ENCODE results near the gene PKNOX2. TPM values are rescaled to one million over a fixed set of nuclear protein-coding genes. Genes with fewer than 3 reads are reported as not detected.

PKNOX2 gene
- total RNA-seq, 1 experiment from 2014 or later, result not detected

GRCh38 chr11:125282596-125282914 lies 118.0 kb downstream of the PKNOX2 start:
- Histone ChIP-seq H3K4me3 (no peak overlapping the region), H3K9me3 (replicated peaks) (no peaks in the 10 kb centered on the region), H3K27me3 (replicated peaks) (no peaks in the 10 kb centered on the region), H3K36me3 (no peaks in the 10 kb centered on the region), H3K27ac (no peak overlapping the region), H3K4me1 (replicated peaks) (no peaks in the 10 kb centered on the region)
- no peak for DNase-seq (ENCODE audit: low read depth in 1 of 2, low spot score in 2 of 2)

GRCh38 chr11:125284245-125284850 lies 119.8 kb downstream of the PKNOX2 start:
- Histone ChIP-seq H3K9me3 (replicated peaks) (no peaks in the 10 kb centered on the region), H3K4me1 (replicated peaks) (no peaks in the 10 kb centered on the region), H3K27ac (no peak overlapping the region), H3K4me3 (no peak overlapping the region), H3K36me3 (no peaks in the 10 kb centered on the region), H3K27me3 (replicated peaks) (no peaks in the 10 kb centered on the region)
- DNase-seq (ENCODE audit: low read depth in 1 of 2, low spot score in 2 of 2), result no peak

- Histone ChIP-seq H3K9me3 (replicated peaks) (no peaks in the 10 kb centered on the region), H3K4me3 (no peak overlapping the region), H3K27me3 (replicated peaks) (no peaks in the 10 kb centered on the region), H3K27ac (no peak overlapping the region), H3K4me1 (replicated peaks) (no peaks in the 10 kb centered on the region), H3K36me3 (no peaks in the 10 kb centered on the region)
- DNase-seq (ENCODE audit: low read depth in 1 of 2, low spot score in 2 of 2), result no peak
Measured at GRCh38 chr11:125285844-125286243, 121.3 kb downstream of the PKNOX2 start.

- no peak for DNase-seq (ENCODE audit: low read depth in 1 of 2, low spot score in 2 of 2)
- H3K4me3 ChIP-seq, result no peak overlapping the region
- no peaks in the 10 kb centered on the region for H3K4me1 ChIP-seq (replicated peaks)
- H3K27me3 ChIP-seq (replicated peaks), result no peaks in the 10 kb centered on the region
- no peaks in the 10 kb centered on the region for H3K9me3 ChIP-seq (replicated peaks)
- no peak overlapping the region for H3K27ac ChIP-seq
- no peaks in the 10 kb centered on the region for H3K36me3 ChIP-seq
Measured at GRCh38 chr11:125286486-125286885, 121.9 kb downstream of the PKNOX2 start.

- H3K27me3 ChIP-seq (replicated peaks), result no peaks in the 10 kb centered on the region
- no peaks in the 10 kb centered on the region for H3K4me1 ChIP-seq (replicated peaks)
- no peak overlapping the region for H3K4me3 ChIP-seq
- H3K36me3 ChIP-seq, result no peaks in the 10 kb centered on the region
- H3K9me3 ChIP-seq (replicated peaks), result no peaks in the 10 kb centered on the region
- no peak for DNase-seq (ENCODE audit: low read depth in 1 of 2, low spot score in 2 of 2)
- no peak overlapping the region for H3K27ac ChIP-seq
Measured at GRCh38 chr11:125287491-125288210, 123.1 kb downstream of the PKNOX2 start.

- Histone ChIP-seq H3K27me3 (replicated peaks) (no peaks in the 10 kb centered on the region), H3K9me3 (replicated peaks) (no peaks in the 10 kb centered on the region)
- no peak for DNase-seq (ENCODE audit: low read depth in 1 of 2, low spot score in 2 of 2)
Measured at GRCh38 chr11:125289419-125290098, 125.0 kb downstream of the PKNOX2 start.

GRCh38 chr11:125290263-125290662 lies 125.7 kb downstream of the PKNOX2 start:
- no peaks in the 10 kb centered on the region for H3K27me3 ChIP-seq (replicated peaks)
- no peak overlapping the region for H3K4me3 ChIP-seq
- no peaks in the 10 kb centered on the region for H3K4me1 ChIP-seq (replicated peaks)
- no peak overlapping the region for H3K27ac ChIP-seq
- DNase-seq (ENCODE audit: low read depth in 1 of 2, low spot score in 2 of 2), result no peak
- H3K36me3 ChIP-seq, result no peaks in the 10 kb centered on the region
- H3K9me3 ChIP-seq (replicated peaks), result no peaks in the 10 kb centered on the region

More at GRCh38 chr11:125289419-125290098, 125.0 kb downstream of the PKNOX2 start:
- H3K4me1 ChIP-seq (replicated peaks), result no peaks in the 10 kb centered on the region
- no peaks in the 10 kb centered on the region for H3K36me3 ChIP-seq
- no peak overlapping the region for H3K4me3 ChIP-seq
- H3K27ac ChIP-seq, result no peak overlapping the region

GRCh38 chr11:125292100-125292499 lies 127.5 kb downstream of the PKNOX2 start:
- no peaks in the 10 kb centered on the region for H3K4me1 ChIP-seq (replicated peaks)
- no peak overlapping the region for H3K4me3 ChIP-seq
- no peak overlapping the region for H3K27ac ChIP-seq
- H3K27me3 ChIP-seq (replicated peaks), result no peaks in the 10 kb centered on the region
- no peak for DNase-seq (ENCODE audit: low read depth in 1 of 2, low spot score in 2 of 2)
- H3K9me3 ChIP-seq (replicated peaks), result no peaks in the 10 kb centered on the region
- H3K36me3 ChIP-seq, result no peaks in the 10 kb centered on the region

- Histone ChIP-seq H3K27ac (no peak overlapping the region), H3K4me1 (replicated peaks) (no peaks in the 10 kb centered on the region), H3K9me3 (replicated peaks) (no peaks in the 10 kb centered on the region), H3K4me3 (no peak overlapping the region), H3K36me3 (no peaks in the 10 kb centered on the region), H3K27me3 (replicated peaks) (no peaks in the 10 kb centered on the region)
- no peak for DNase-seq (ENCODE audit: low read depth in 1 of 2, low spot score in 2 of 2)
Measured at GRCh38 chr11:125293596-125293995, 129.0 kb downstream of the PKNOX2 start.

- DNase-seq (ENCODE audit: low read depth in 1 of 2, low spot score in 2 of 2), result no peak
- no peaks in the 10 kb centered on the region for H3K4me1 ChIP-seq (replicated peaks)
- H3K27me3 ChIP-seq (replicated peaks), result no peaks in the 10 kb centered on the region
- H3K36me3 ChIP-seq, result no peaks in the 10 kb centered on the region
- no peaks in the 10 kb centered on the region for H3K9me3 ChIP-seq (replicated peaks)
- no peak overlapping the region for H3K4me3 ChIP-seq
- no peak overlapping the region for H3K27ac ChIP-seq
Measured at GRCh38 chr11:125295931-125296330, 131.4 kb downstream of the PKNOX2 start.

- H3K36me3 ChIP-seq, result no peaks in the 10 kb centered on the region
- no peak overlapping the region for H3K27ac ChIP-seq
- no peaks in the 10 kb centered on the region for H3K27me3 ChIP-seq (replicated peaks)
- H3K9me3 ChIP-seq (replicated peaks), result no peaks in the 10 kb centered on the region
- no peaks in the 10 kb centered on the region for H3K4me1 ChIP-seq (replicated peaks)
- no peak overlapping the region for H3K4me3 ChIP-seq
- no peak for DNase-seq (ENCODE audit: low read depth in 1 of 2, low spot score in 2 of 2)
Measured at GRCh38 chr11:125297346-125297915, 132.9 kb downstream of the PKNOX2 start.

- Histone ChIP-seq H3K4me3 (no peak overlapping the region), H3K36me3 (no peaks in the 10 kb centered on the region), H3K27ac (no peak overlapping the region), H3K4me1 (replicated peaks) (no peaks in the 10 kb centered on the region), H3K27me3 (replicated peaks) (no peaks in the 10 kb centered on the region), H3K9me3 (replicated peaks) (no peaks in the 10 kb centered on the region)
- no peak for DNase-seq (ENCODE audit: low read depth in 1 of 2, low spot score in 2 of 2)
Measured at GRCh38 chr11:125299061-125299615, 134.6 kb downstream of the PKNOX2 start.

- no peak overlapping the region for H3K27ac ChIP-seq
- no peak overlapping the region for H3K4me3 ChIP-seq
- H3K4me1 ChIP-seq (replicated peaks), result no peaks in the 10 kb centered on the region
- no peaks in the 10 kb centered on the region for H3K27me3 ChIP-seq (replicated peaks)
- H3K9me3 ChIP-seq (replicated peaks), result no peaks in the 10 kb centered on the region
- no peaks in the 10 kb centered on the region for H3K36me3 ChIP-seq
- no peak for DNase-seq (ENCODE audit: low read depth in 1 of 2, low spot score in 2 of 2)
Measured at GRCh38 chr11:125299821-125300220, 135.3 kb downstream of the PKNOX2 start.

- Histone ChIP-seq H3K4me1 (replicated peaks) (no peaks in the 10 kb centered on the region), H3K9me3 (replicated peaks) (no peaks in the 10 kb centered on the region), H3K36me3 (no peaks in the 10 kb centered on the region), H3K27ac (no peak overlapping the region), H3K27me3 (replicated peaks) (no peaks in the 10 kb centered on the region), H3K4me3 (no peak overlapping the region)
- peak in 1 of 2 experiments; percentile 6 for DNase-seq (ENCODE audit: low read depth in 1 of 2, low spot score in 2 of 2)
Measured at GRCh38 chr11:125300791-125301218, 136.3 kb downstream of the PKNOX2 start.

Measured in SJSA1 (cell line).